Measurements from ENCODE around the gene GPR119.
"Not testable (repeated sequence)": the region's sequence is repeated elsewhere in the genome, so short reads cannot be mapped to it uniquely, and the experiment has no call there.

Gene GPR119

GRCh38 chrX:130385520-130385919 is at the start of gene GPR119:
Gene GPR119, minus strand, starts transcription at chrX:130385674. Its CDS starts 227 bp downstream, at chrX:130385447.
- no peak for DNase-seq

GRCh38 chrX:130429236-130429635 is 43.8 kb upstream of the GPR119 start:
- DNase-seq = not testable (repeated sequence)

GRCh38 chrX:130426531-130426930 is 41.1 kb upstream of the GPR119 start:
- DNase-seq = no peak

GRCh38 chrX:130419263-130419662 is 33.8 kb upstream of the GPR119 start:
- no peak for DNase-seq

- DNase-seq = no peak
Observed at GRCh38 chrX:130418740-130419139, 33.3 kb upstream of the GPR119 start.

GRCh38 chrX:130418066-130418465 is 32.6 kb upstream of the GPR119 start:
- no peak for DNase-seq

- DNase-seq = no peak
Observed at GRCh38 chrX:130416785-130417184, 31.3 kb upstream of the GPR119 start.

GRCh38 chrX:130415201-130415600 is 29.7 kb upstream of the GPR119 start:
- no peak for DNase-seq

GRCh38 chrX:130414800-130415199 is 29.3 kb upstream of the GPR119 start:
- no peak for DNase-seq

- DNase-seq = no peak
Observed at GRCh38 chrX:130413415-130413814, 27.9 kb upstream of the GPR119 start.

- no peak for DNase-seq
Observed at GRCh38 chrX:130402208-130402684, 16.8 kb upstream of the GPR119 start.

- DNase-seq = peak; percentile 33 to 81
Observed at GRCh38 chrX:130401415-130402207, 16.1 kb upstream of the GPR119 start, which contains the start of gene RBMX2. Gene RBMX2, plus strand, starts transcription at chrX:130401987. Its CDS starts 46 bp downstream, at chrX:130402033.

- no peak for DNase-seq
Observed at GRCh38 chrX:130395341-130395740, 9.9 kb upstream of the GPR119 start.

GRCh38 chrX:130393451-130394074 is 8.1 kb upstream of the GPR119 start:
- peak; percentile 31 to 65 for DNase-seq

- no peak for DNase-seq
Observed at GRCh38 chrX:130386408-130386808, 934 bp upstream of the GPR119 start.

- no peak for DNase-seq
Observed at GRCh38 chrX:130378024-130378669, 7.3 kb downstream of the GPR119 start.

- no peak for DNase-seq
Observed at GRCh38 chrX:130376077-130376476, 9.4 kb downstream of the GPR119 start.

GRCh38 chrX:130352050-130352449 is 33.4 kb downstream of the GPR119 start:
- DNase-seq = not testable (repeated sequence)

- DNase-seq = no peak
Observed at GRCh38 chrX:130351567-130351966, 33.9 kb downstream of the GPR119 start.

GRCh38 chrX:130347321-130347720 is 38.2 kb downstream of the GPR119 start:
- no peak for DNase-seq

- no peak for DNase-seq
Observed at GRCh38 chrX:130343411-130343810, 42.1 kb downstream of the GPR119 start.

- no peak for DNase-seq
Observed at GRCh38 chrX:130340271-130340670, 45.2 kb downstream of the GPR119 start.

GRCh38 chrX:130339408-130340222 is 45.9 kb downstream of the GPR119 start, which contains the start of gene SLC25A14:
Gene SLC25A14, plus strand, starts transcription at chrX:130339919. Its CDS starts 360 bp downstream, at chrX:130340279.
- DNase-seq = peak; percentile 39 to 69

All from NCI-H446 (cell line).